Vagina (tissue), 2 donors: ENCODE data around the gene LGR4. TPM values are rescaled to one million over a fixed set of nuclear protein-coding genes. Genes with fewer than 3 reads are reported as not detected.

Experiments used
- DNase-seq, 2 donors: peaks; one replicate each; pipeline ENCODE4 v3.0.0-alpha.2; 2017; ENCODE audit errors: extremely low spot score in 2 of 2
- H3K27ac ChIP-seq: fragments of 200-600 bp; sonication (generic); one replicate; pipeline ENCODE4 v1.5.1; 2019
- H3K27me3 ChIP-seq: fragments of 200-600 bp; sonication (generic); one replicate; pipeline ENCODE4 v1.5.1; 2019
- H3K36me3 ChIP-seq, 2 donors: fragments of 200-600 bp; sonication (generic); one replicate each; pipeline ENCODE4 v1.5.1; 2017 to 2019
- H3K4me1 ChIP-seq: fragments of 200-600 bp; sonication (generic); one replicate; pipeline ENCODE4 v1.5.1; 2019
- H3K4me3 ChIP-seq, 2 donors: fragments of 200-600 bp; sonication (generic); 1 replicate in 1 of 2; 2 replicates in 1 of 2; pipeline ENCODE4 v1.5.1; 2016 to 2019
- H3K9me3 ChIP-seq: fragments of 200-600 bp; sonication (generic); one replicate; pipeline ENCODE4 v1.5.1; 2019
- POLR2A ChIP-seq, 2 donors: fragments of 450-650 bp; IDR thresholded peaks; one replicate each; pipeline ENCODE4 v1.6.1; 2017; ENCODE audit warnings: antibody characterized with exemption in 2 of 2, mild to moderate bottlenecking in 2 of 2, moderate library complexity in 2 of 2
- POLR2AphosphoS5 ChIP-seq, 2 donors: sonication (generic); formaldehyde crosslinking; IDR thresholded peaks; one replicate each; pipeline ENCODE4 v1.9.0; 2017; ENCODE audit warnings: antibody characterized with exemption in 2 of 2, mild to moderate bottlenecking in 2 of 2, low read depth in 1 of 2; ENCODE audit not compliant: insufficient read depth in 1 of 2
- intact Hi-C: fragments of 100-400 bp; cut with DNase I; formaldehyde crosslinking; loops from one replicate; pipeline ENCODE4 v1.15.1; 2023
- total RNA-seq: library from RNA; depleted of rRNA; stranded (reverse); fragments of >200 nt; gene quantifications from one replicate; pipeline ENCODE4 v1.2.3, GENCODE V29; 2016
- TF ChIP-seq, protein P1 (sequence below), 3 experiments: fragments of 450-650 bp in 2 of 3; fragments of 200-600 bp in 1 of 3; sonication (generic) in 1 of 3; IDR thresholded peaks; one replicate each; pipeline ENCODE4 v1.5.1; 2017 to 2019; ENCODE audit warnings: antibody characterized with exemption in 3 of 3, mild to moderate bottlenecking in 2 of 3, moderate library complexity in 2 of 3

Gene LGR4
- total RNA-seq, 1 donor from 2014 or later = 65.6 TPM

DNA sequence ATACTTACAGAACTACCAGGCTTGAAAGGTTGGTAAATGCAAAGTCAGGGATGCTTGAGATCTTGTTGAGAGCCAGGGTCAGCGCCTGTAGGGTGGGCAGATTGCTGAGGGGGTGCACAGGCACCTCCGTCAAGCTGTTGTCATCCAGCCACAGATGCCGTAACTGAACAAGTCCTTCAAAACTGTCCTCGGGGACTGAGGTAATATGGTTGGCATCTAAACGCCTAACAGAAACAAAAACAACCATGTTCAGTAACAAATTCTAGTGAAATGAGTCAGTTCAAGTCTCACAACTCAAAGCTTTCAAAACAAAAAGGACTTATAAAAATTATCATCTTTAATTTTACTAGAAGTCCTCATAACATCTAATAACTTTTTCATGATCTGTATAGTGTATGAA is 87.3 kb downstream of the LGR4 start:
- H3K27ac ChIP-seq = no peak overlapping the region
- H3K4me1 ChIP-seq = no peaks in the 10 kb centered on the region
- intact Hi-C loops = no loop called here
- H3K27me3 ChIP-seq = no peaks in the 10 kb centered on the region
- no peaks in the 10 kb centered on the region for H3K9me3 ChIP-seq
- H3K36me3 ChIP-seq = peaks cover 0 to 11% of the 10 kb centered on the region in 2 donors
- TF ChIP-seq POLR2A (IDR thresholded peaks at IDR 0.05) (no peak), POLR2AphosphoS5 (IDR thresholded peaks at IDR 0.05; ENCODE audit: insufficient read depth in 1 of 2, low read depth in 1 of 2) (no peak)
- TF ChIP-seq, protein P1, sequence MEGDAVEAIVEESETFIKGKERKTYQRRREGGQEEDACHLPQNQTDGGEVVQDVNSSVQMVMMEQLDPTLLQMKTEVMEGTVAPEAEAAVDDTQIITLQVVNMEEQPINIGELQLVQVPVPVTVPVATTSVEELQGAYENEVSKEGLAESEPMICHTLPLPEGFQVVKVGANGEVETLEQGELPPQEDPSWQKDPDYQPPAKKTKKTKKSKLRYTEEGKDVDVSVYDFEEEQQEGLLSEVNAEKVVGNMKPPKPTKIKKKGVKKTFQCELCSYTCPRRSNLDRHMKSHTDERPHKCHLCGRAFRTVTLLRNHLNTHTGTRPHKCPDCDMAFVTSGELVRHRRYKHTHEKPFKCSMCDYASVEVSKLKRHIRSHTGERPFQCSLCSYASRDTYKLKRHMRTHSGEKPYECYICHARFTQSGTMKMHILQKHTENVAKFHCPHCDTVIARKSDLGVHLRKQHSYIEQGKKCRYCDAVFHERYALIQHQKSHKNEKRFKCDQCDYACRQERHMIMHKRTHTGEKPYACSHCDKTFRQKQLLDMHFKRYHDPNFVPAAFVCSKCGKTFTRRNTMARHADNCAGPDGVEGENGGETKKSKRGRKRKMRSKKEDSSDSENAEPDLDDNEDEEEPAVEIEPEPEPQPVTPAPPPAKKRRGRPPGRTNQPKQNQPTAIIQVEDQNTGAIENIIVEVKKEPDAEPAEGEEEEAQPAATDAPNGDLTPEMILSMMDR (IDR thresholded peaks at IDR 0.05) = no peak
- no peak overlapping the region for H3K4me3 ChIP-seq
- DNase-seq = no peak

- no peaks in the 10 kb centered on the region for H3K27me3 ChIP-seq
- no peak for TF ChIP-seq POLR2A (IDR thresholded peaks at IDR 0.05)
- TF ChIP-seq POLR2AphosphoS5 (IDR thresholded peaks at IDR 0.05; ENCODE audit: insufficient read depth in 1 of 2, low read depth in 1 of 2) = no peak
- TF ChIP-seq, protein P1 (IDR thresholded peaks at IDR 0.05) = no peak
- peaks cover 0 to 21% of the 10 kb centered on the region in 2 donors for H3K36me3 ChIP-seq
- no peaks in the 10 kb centered on the region for H3K4me1 ChIP-seq
- intact Hi-C loops = no loop called here
- no peak for DNase-seq
- H3K27ac ChIP-seq = no peak overlapping the region
- H3K4me3 ChIP-seq = no peak overlapping the region
- H3K9me3 ChIP-seq = no peaks in the 10 kb centered on the region
Measured at GRCh38 chr11:27384227-27384626, 88.4 kb downstream of the LGR4 start.

- Histone ChIP-seq H3K4me3 (no peak overlapping the region), H3K27ac (no peak overlapping the region), H3K9me3 (no peaks in the 10 kb centered on the region), H3K36me3 (peaks cover 0 to 22% of the 10 kb centered on the region in 2 donors), H3K4me1 (no peaks in the 10 kb centered on the region), H3K27me3 (no peaks in the 10 kb centered on the region)
- intact Hi-C loops = no loop called here
- TF ChIP-seq POLR2A (IDR thresholded peaks at IDR 0.05) = no peak
- no peak for TF ChIP-seq POLR2AphosphoS5 (IDR thresholded peaks at IDR 0.05; ENCODE audit: insufficient read depth in 1 of 2, low read depth in 1 of 2)
- TF ChIP-seq, protein P1 (IDR thresholded peaks at IDR 0.05) = no peak
- DNase-seq = no peak
Measured at GRCh38 chr11:27383645-27384044, 88.9 kb downstream of the LGR4 start.

DNA sequence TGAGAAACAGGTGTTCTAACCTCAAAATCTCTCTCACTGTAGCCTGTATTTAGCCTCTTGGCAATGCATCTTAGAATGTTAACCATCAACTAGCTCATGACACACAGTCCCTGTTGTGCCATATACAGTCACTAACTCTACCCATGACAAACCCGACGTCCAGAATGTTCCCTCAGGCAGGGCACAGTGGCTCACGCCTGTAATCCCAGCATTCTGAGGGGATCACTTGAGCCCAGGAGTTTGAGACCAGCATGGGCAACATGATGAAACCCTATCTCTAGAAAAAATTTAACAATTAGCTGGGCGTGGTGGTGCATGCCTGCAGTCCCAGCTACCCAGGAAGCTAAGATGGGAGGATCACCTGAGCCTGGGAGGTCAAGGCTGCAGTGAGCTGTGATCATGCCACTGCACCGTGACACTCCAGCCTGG is 91.3 kb downstream of the LGR4 start:
- peaks cover 0 to 24% of the 10 kb centered on the region in 2 donors for H3K36me3 ChIP-seq

DNA sequence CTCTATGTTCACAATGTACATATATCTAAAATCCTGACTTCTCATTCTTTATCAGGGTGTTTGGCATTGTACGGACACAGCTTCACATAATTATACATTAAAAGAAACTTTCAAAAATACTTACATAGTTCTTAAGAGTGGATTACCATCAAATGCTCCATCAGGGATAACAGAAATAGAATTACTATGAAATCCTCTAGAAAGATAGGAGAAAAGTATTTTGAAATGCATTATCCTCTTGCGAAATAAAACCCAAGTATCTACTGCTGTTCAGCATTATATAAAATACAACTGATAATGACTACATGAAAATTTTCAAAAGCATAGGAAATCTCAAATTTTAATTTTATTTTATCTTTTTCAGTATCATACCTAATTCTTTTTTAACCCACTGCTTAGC is 91.8 kb downstream of the LGR4 start:
- Histone ChIP-seq H3K4me3 (no peak overlapping the region), H3K36me3 (peaks cover 0 to 24% of the 10 kb centered on the region in 2 donors), H3K9me3 (no peaks in the 10 kb centered on the region), H3K27me3 (no peaks in the 10 kb centered on the region), H3K27ac (no peak overlapping the region), H3K4me1 (no peaks in the 10 kb centered on the region)
- TF ChIP-seq POLR2A (IDR thresholded peaks at IDR 0.05) (no peak), POLR2AphosphoS5 (IDR thresholded peaks at IDR 0.05; ENCODE audit: insufficient read depth in 1 of 2, low read depth in 1 of 2) (no peak)
- TF ChIP-seq, protein P1 (IDR thresholded peaks at IDR 0.05) = no peak
- DNase-seq = no peak
- intact Hi-C loops = no loop called here

More for the DNA sequence above, 91.3 kb downstream of the LGR4 start:
- DNase-seq = no peak
- intact Hi-C loops = no loop called here
- Histone ChIP-seq H3K9me3 (no peaks in the 10 kb centered on the region), H3K27me3 (no peaks in the 10 kb centered on the region), H3K4me3 (no peak overlapping the region), H3K4me1 (no peaks in the 10 kb centered on the region), H3K27ac (no peak overlapping the region)
- TF ChIP-seq POLR2A (IDR thresholded peaks at IDR 0.05) = no peak
- TF ChIP-seq POLR2AphosphoS5 (IDR thresholded peaks at IDR 0.05; ENCODE audit: insufficient read depth in 1 of 2, low read depth in 1 of 2) = no peak
- TF ChIP-seq, protein P1 (IDR thresholded peaks at IDR 0.05) = no peak
